HG02981 (cell line): ENCODE measurements around the gene NTRK2.

ENCODE experiments used
- ATAC-seq: cut with Tn5 transposase; IDR thresholded peaks from one replicate; pipeline ENCODE4 v1.9.1; 2021; ENCODE audit warnings: mild to moderate bottlenecking, moderate library complexity; ENCODE audit not compliant: unreplicated experiment

Gene NTRK2

DNA sequence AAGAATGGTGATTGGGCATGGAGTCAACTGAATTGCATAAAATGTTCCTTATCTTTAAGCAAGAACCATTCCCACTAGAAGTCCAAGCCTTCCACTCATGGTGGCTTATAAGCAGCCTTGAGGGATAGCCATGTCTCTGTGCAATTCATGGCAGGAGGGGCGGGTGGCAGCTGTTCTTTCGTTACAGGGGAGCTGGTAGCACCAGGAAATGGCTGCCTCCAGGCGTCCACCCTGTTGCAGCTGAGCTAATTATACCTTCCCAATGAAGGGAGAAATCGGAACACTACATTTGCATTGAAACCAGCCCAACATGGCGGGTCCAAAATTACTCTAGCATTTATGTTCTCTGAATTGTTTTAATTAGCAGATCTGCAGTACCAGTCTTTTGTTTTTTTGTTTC lies 289.8 kb downstream of the NTRK2 start:
- no peak for ATAC-seq

DNA sequence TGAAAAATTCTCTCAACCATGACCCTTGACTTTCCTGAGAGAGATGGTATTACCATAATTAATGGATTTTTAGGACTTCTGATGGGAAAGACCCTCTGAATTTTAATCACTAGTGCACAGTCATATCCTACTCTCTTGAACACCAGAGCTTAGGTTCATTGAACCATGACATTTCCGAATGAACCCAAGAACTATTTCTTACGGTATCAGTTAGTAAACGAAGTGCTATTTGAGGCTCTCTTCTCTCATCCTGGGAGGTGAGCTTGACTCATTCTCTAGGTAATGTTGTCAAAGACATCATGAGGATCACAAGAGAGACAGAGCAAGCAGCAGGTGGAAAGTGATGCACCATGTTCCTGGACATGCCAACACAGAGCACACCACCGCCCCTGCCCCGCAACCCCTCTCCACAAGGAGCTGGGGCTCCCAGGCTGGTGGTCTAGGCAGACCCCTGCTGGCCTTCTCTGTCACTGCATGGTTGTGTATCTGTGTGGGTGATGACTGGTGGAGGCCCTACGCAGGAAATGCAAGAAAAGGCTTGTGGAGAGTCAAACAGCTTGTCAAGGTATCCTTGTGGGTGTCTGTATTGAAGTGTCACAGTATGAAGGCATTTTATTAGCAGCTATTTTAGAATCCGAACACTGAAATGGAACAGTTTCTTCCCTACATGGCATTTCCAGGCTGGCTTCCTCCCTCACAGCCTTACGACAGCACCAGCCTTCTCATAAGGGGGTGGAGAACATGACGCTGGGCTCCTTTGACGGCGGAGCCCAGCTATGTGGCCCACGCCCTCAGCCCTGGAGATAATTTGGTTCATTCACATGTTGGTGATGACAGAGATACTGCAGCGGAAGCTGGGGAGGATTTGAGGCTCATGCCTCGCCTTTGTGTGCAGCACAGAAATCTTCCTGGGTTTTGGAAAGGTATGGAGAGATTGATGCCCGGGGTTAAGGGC lies 297.6 kb downstream of the NTRK2 start:
- ATAC-seq: no peak

GRCh38 chr9:84969084-84969483 lies 299.6 kb downstream of the NTRK2 start:
- ATAC-seq: no peak

- no peak for ATAC-seq
Observed at GRCh38 chr9:84969736-84970135, 300.2 kb downstream of the NTRK2 start.

GRCh38 chr9:84970432-84970831 lies 300.9 kb downstream of the NTRK2 start:
- ATAC-seq: no peak

DNA sequence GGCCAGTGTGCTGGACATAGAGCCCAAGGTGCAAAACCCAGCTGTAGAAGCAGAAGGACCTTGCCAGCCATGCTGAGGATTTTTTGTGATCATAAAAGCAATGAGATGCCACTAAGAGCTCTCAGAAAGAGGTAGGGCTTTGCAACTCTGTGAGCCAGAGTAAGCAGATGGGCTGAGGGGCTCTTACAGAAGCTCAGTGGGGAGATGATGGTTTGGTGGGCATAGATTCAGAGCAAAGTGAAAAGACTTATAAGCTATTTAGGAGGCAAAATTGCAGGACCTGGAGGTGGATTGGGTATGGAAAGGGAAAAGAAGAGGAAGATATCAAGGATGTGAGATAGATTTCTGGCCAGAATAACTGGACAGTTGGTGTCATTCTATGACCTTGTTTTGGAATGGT lies 302.0 kb downstream of the NTRK2 start:
- no peak for ATAC-seq

- no peak for ATAC-seq
Observed at GRCh38 chr9:84974258-84974657, 304.7 kb downstream of the NTRK2 start.

- no peak for ATAC-seq
Observed at GRCh38 chr9:84974855-84975254, 305.3 kb downstream of the NTRK2 start.

- no peak for ATAC-seq
Observed at GRCh38 chr9:84975926-84976325, 306.4 kb downstream of the NTRK2 start.

- ATAC-seq: no peak
Observed at GRCh38 chr9:84978661-84979060, 309.1 kb downstream of the NTRK2 start.

DNA sequence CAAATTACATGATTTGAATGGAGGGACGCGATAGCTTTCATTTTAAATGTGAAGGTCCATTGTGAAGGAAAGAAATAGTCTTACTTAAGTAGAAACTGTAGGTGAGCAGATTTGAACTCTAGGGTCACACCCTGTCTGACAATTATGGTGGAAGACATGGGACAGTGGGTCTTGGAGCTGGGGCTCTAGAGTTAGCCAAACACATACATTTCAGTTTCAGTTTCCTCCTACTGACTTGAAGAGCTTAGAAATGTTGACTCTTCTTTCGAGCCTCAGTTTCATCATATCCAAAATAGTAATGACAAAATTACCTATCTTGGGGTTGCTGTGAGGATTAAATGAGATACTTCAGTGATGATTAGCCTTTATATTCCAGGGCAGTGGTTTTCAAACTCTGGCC lies 314.2 kb downstream of the NTRK2 start:
- ATAC-seq: no peak

DNA sequence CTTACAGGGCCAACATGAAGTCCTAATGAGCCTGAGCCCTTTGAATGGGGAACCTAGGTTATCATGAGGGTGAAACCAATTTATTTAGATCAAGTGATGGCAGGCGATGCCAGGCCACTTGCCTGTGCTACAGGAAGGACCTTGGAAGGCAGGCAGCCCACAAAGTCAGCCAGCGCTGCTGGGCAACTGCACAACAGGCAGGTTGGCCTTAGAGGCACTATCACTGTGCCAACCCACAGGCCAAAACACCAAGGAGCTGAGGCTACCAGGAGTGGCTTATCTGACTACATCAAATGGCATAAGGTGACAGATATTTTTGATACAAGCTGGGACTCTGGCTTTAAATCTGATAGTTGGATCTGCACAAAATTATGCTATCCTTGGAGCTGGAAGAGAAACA lies 319.1 kb downstream of the NTRK2 start:
- ATAC-seq: no peak

DNA sequence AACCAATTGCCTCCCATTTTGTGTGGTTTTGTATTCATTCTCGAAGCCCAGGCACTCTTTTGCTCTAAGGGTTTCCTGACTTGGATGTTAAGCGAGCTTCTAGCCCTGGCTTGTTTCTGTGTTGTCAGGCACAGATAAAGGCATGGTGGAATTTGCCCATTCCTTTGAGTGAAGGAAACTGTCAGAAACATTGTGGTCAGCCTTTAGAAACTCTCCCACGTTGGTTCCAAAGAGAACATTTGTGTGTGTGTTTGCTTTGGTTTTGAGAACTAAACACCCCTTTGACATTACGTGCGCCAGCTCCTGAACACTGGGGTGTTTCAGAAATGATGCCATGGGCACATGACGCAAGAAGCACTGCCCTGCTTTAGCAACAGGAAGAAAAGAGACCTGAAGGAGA lies 320.9 kb downstream of the NTRK2 start:
- no peak for ATAC-seq

- no peak for ATAC-seq
Observed at GRCh38 chr9:84990850-84991513, 321.5 kb downstream of the NTRK2 start.

DNA sequence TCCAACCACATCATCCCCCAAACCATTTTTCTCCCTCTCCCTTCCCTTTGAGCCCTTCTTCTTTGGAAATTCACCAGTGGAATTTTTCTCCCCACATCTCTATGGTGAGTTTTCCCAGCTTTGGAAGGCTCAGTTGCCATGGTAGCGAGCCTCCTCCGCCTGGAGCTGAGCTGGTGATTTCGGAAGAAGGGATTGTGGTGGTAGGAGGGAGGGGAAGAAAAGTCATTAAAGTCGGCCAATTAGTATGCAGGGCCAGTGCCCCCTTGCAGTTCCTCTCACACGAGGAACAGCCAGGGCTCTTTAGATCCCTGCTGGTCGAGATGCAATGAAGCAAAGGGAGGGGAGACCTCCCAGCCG lies 322.0 kb downstream of the NTRK2 start:
- ATAC-seq: no peak

GRCh38 chr9:84992381-84992780 lies 322.9 kb downstream of the NTRK2 start:
- no peak for ATAC-seq

DNA sequence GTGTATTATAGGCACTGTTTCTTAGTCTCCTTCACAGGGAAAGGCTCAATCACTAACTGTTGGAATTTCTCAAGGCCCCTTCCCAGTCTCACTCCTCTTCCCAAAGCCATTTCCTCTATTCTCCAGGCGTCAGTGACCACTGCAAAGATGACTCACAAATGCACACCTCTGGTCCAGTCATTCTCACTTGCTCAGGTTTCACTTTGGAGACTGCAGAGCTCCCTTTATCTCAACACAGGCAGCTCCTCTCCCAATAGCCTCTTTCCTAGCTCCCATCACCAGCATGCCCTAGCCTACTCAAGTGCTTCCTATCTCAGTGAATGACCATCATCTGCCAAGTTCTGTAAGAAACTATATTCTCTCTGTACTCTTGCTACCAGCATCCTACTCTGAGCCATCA lies 323.6 kb downstream of the NTRK2 start:
- no peak for ATAC-seq

GRCh38 chr9:84996029-84996428 lies 326.5 kb downstream of the NTRK2 start:
- ATAC-seq: no peak

DNA sequence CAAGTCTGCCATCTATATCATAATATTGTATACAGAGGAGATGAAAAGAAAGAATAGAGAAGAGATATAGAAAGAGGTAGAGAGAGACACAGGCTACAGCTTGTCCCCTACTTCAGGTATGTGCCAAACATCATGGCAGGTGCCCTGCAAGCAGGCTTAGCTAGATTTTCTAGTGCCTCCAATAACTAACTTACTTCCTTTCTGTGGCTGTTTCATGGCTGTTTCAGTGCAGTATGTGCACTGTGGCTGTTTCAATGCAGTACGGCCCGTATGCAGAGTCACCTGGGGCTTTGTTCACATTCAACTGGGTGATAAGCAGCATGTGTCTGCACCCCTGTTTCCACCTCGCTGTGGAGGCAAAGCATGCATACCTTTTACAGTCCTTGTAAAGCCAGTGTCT lies 327.2 kb downstream of the NTRK2 start:
- ATAC-seq: no peak

DNA sequence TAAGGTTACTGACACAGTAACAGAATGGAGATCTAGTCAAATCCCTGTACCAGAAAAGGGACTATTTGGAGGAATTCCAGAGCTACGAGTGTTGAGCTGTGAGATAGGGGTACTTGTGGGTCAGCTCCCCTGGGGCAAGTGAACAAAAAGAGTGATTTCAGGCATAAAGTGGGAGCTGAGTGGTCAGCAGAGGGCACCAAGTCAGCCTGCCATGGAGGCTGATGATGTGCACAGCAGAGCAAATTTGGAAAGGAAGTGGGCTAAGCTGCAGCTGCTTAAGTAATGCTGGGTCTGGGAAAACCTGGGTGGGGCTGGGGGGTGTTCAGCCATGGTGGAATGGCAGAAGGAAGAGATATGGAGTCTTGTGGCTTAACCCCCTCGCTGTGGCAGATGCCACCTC lies 327.9 kb downstream of the NTRK2 start:
- no peak for ATAC-seq

DNA sequence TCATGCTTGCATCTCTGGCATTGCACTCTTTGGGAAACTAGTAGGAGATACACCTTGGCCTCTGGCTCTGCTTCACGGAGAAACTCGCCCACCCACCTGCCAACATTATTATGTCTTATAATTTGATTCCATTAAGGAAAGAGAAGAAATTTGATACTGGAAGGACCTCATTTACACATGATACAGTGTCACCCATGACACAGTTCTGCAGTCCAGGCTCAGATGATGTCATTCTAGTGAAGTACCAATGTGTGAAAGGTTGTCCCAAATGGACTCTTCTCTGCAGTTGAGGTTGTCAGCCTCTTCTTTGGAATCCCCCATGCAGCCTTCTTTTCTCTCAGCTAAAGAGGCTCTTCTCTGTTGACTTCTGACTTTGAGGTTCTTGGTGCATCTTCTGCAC lies 329.1 kb downstream of the NTRK2 start:
- no peak for ATAC-seq

DNA sequence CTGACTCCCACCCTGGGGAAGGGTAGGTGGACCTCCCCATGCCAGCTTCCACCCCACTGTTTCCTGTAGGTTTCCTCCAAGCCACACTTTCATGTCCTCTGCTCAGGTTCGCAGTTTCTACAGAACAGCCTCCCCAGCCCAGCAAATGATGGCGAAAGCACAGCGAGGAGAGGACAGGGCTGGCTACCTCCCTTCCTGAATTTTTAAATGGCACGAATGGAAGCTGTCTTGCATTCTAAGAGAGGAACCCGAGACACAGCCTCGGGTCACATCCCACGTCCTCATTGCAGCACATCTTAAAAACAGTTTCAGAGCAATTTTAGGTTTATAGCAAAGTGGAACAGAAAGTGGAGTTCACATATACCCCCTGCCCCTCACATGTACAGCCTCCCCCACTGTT lies 330.3 kb downstream of the NTRK2 start:
- no peak for ATAC-seq
